ENCODE results near the gene MFSD6.

MFSD6 gene

GRCh38 chr2:190481339-190481738 lies 73.2 kb downstream of the MFSD6 start:
- TF ChIP-seq CREB1 (IDR thresholded peaks at IDR 0.05; ENCODE audit: low read depth) = no peak
- TF ChIP-seq REST (IDR thresholded peaks at IDR 0.05; ENCODE audit: low read depth) = no peak
- no peak for TF ChIP-seq ZBTB7A (IDR thresholded peaks at IDR 0.05; ENCODE audit: low read depth)
- TF ChIP-seq FOXM1 (IDR thresholded peaks at IDR 0.05; ENCODE audit: borderline replicate concordance, low read depth) = no peak
- no peak for TF ChIP-seq NFIC (IDR thresholded peaks at IDR 0.05)
- no peak for TF ChIP-seq YY1 (IDR thresholded peaks at IDR 0.05; ENCODE audit: low read depth)
- TF ChIP-seq USF1 (IDR thresholded peaks at IDR 0.05) = no peak
- TF ChIP-seq EP300 (IDR thresholded peaks at IDR 0.05; ENCODE audit: borderline replicate concordance) = no peak
- no peak for TF ChIP-seq CEBPB (IDR thresholded peaks at IDR 0.05)
- TF ChIP-seq TAF1 (IDR thresholded peaks at IDR 0.05; ENCODE audit: low read depth) = no peak

- TF ChIP-seq TAF1 (IDR thresholded peaks at IDR 0.05; ENCODE audit: low read depth) (no peak), NFIC (IDR thresholded peaks at IDR 0.05) (no peak), FOXM1 (IDR thresholded peaks at IDR 0.05; ENCODE audit: borderline replicate concordance, low read depth) (no peak), CREB1 (IDR thresholded peaks at IDR 0.05; ENCODE audit: low read depth) (no peak), REST (IDR thresholded peaks at IDR 0.05; ENCODE audit: low read depth) (no peak), TEAD4 (IDR thresholded peaks at IDR 0.05) (no peak), CEBPB (IDR thresholded peaks at IDR 0.05) (no peak), EP300 (IDR thresholded peaks at IDR 0.05; ENCODE audit: borderline replicate concordance) (no peak), USF1 (IDR thresholded peaks at IDR 0.05) (no peak), YY1 (IDR thresholded peaks at IDR 0.05; ENCODE audit: low read depth) (no peak), MAX (IDR thresholded peaks at IDR 0.05) (no peak), EGR1 (IDR thresholded peaks at IDR 0.05) (no peak), RAD21 (IDR thresholded peaks at IDR 0.05; ENCODE audit: low read depth) (no peak), TCF12 (IDR thresholded peaks at IDR 0.05; ENCODE audit: low read depth) (no peak), ZBTB7A (IDR thresholded peaks at IDR 0.05; ENCODE audit: low read depth) (no peak)
Observed at GRCh38 chr2:190482451-190482850, 74.3 kb downstream of the MFSD6 start.

DNA sequence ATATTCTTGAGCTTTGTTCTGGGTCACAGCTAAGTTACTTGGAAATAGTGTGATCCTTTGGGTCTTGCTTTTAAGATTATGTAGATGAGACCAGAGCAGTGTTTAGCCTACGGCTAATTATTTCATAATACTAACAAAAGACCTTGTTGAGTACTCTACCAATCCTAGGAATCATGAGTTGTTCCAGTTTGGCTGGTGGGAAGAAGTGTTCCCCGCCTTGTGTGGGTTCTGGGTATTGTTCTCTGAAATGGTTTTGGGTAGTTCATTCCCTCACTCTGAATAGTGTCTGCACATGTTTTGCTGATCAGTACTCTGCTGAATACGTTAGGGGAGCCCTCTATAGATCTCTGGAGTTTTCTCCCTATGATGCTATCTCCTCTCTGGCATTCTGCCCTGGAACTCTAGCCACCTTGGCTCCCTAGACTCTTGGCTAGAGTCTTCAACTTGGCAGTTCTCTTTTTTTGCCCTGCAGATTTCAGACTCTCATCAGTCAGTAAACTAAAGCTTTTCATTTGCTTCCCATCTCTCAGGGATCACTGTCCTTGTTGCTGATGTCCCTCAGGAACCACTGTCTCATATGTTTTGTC lies 78.0 kb downstream of the MFSD6 start:
- no peak for TF ChIP-seq USF1 (IDR thresholded peaks at IDR 0.05)
- TF ChIP-seq CREB1 (IDR thresholded peaks at IDR 0.05; ENCODE audit: low read depth) = no peak
- no peak for TF ChIP-seq CEBPB (IDR thresholded peaks at IDR 0.05)
- no peak for TF ChIP-seq REST (IDR thresholded peaks at IDR 0.05; ENCODE audit: low read depth)
- no peak for TF ChIP-seq YY1 (IDR thresholded peaks at IDR 0.05; ENCODE audit: low read depth)
- TF ChIP-seq TCF12 (IDR thresholded peaks at IDR 0.05; ENCODE audit: low read depth) = no peak
- TF ChIP-seq TEAD4 (IDR thresholded peaks at IDR 0.05) = no peak
- no peak for TF ChIP-seq EGR1 (IDR thresholded peaks at IDR 0.05)
- TF ChIP-seq MAX (IDR thresholded peaks at IDR 0.05) = no peak
- no peak for TF ChIP-seq EP300 (IDR thresholded peaks at IDR 0.05; ENCODE audit: borderline replicate concordance)
- no peak for TF ChIP-seq ZBTB7A (IDR thresholded peaks at IDR 0.05; ENCODE audit: low read depth)
- no peak for TF ChIP-seq TAF1 (IDR thresholded peaks at IDR 0.05; ENCODE audit: low read depth)
- no peak for TF ChIP-seq RAD21 (IDR thresholded peaks at IDR 0.05; ENCODE audit: low read depth)

Data from Ishikawa (cell line).